ENCODE measurements around the gene CCL27. TPM values are rescaled to one million over a fixed set of nuclear protein-coding genes. Genes with fewer than 3 reads are reported as not detected.

CCL27 gene, protein sequence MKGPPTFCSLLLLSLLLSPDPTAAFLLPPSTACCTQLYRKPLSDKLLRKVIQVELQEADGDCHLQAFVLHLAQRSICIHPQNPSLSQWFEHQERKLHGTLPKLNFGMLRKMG
- not detected for total RNA-seq

DNA sequence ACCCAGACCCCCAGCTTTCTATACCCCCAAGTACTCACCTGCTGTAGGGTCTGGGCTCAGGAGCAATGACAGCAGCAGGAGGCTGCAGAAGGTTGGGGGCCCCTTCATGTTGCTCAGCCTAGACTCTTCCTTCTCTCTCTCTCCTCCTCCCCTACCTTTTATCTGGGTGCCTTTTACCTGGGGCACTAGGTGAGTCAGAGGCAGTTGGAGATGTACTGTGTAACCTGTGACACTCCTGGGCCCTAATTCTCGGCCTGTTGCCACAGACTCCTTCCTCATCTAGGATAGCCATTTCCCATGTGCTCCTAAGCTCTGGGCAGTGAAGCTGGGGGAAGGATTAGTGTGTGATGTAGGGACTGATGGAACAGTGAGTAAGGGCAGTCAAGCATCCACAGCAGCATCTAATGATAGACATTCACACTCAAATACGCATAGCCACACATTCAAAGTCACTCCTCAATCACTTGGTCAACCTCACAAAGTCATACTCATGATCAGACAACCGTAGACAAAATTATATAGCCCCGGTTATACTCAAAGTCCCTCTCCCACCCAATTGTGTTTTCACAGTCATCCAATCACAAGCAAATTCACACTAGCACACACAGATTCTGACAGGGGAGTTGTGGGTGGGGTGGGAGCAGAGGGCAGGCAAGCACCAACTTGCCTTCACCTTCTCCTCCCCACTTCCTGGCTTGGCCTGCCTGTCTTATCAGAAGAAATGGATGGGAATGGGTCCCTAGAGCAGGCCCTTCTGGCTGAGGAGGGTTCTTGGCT is at the start of gene CCL27:
Gene CCL27, minus strand, starts transcription at position 132 of the 777 bp plus-strand sequence. Its CDS starts 24 bp downstream, at position 108.

DNA sequence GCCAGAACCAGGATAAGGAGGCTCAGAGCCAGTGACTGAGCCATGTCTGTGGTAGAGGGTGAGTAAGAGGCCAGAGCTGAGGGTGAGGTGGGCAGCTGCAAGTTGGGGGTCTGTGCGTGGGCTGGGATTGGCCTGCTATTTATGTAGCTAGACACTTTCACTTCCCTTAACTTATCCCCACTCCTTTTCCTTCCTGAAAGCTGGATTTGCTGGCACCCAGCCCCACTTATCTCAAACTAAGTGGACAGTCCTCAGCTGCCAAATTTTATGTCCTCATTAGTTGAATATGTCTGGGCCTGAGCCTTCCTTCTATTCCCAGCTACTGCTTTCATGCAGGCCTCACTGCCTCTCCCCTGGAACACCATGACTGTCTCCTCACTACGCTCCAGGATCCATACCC is 47.6 kb upstream of the CCL27 start, which contains the start of gene CCL21:
Gene CCL21, minus strand, starts transcription at position 114 of the 400 bp plus-strand sequence. Its CDS starts 70 bp downstream, at position 44.

DNA sequence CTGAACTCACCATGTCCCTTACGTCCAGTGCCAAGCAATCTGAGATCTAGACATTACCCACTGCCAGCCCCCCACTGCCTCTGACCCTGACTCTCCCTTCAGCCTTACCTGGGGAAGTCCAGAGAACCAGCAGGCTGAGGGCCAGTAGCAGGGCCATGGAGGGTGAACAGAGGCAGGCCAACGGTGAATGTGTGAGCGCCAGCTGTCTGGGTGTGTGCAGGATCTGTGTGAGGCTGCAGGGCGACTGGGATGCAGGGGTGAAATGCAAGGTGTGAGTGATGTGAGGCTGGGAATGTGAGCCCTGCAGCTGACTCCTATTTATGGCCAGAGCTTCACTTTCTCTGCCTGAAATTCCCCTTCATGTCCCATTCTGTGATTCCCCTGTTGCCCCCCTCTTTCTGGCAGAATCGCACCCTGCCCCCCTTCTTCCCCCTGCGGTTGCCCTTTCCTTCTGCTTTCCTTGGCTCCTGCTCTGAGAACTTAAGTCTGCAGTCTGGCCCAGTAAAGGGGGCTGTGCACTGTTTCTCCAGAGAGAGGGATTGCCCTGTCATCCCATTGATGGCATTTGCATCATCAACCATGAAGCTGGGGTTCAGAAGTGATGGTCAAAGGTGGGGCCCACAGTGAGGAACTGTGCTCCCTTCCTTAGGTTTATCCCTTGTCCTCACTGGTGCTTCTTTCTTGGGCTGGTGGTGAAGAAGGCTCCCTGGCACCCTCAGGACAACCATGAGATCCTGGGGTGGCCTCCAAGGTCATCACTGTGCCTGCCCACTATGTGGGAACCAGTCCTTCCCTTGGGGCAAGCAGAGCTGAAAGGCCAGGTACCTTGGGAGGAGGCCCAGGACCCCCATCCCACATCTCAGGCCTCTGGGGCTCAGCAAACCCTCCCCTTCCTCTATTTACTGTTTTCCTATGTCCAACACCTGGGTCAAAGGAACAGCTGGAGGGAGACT is 28.8 kb upstream of the CCL27 start, which contains the start of gene CCL19:
Gene CCL19, minus strand, starts transcription at position 294 of the 953 bp plus-strand sequence. Its CDS starts 137 bp downstream, at position 157.

DNA sequence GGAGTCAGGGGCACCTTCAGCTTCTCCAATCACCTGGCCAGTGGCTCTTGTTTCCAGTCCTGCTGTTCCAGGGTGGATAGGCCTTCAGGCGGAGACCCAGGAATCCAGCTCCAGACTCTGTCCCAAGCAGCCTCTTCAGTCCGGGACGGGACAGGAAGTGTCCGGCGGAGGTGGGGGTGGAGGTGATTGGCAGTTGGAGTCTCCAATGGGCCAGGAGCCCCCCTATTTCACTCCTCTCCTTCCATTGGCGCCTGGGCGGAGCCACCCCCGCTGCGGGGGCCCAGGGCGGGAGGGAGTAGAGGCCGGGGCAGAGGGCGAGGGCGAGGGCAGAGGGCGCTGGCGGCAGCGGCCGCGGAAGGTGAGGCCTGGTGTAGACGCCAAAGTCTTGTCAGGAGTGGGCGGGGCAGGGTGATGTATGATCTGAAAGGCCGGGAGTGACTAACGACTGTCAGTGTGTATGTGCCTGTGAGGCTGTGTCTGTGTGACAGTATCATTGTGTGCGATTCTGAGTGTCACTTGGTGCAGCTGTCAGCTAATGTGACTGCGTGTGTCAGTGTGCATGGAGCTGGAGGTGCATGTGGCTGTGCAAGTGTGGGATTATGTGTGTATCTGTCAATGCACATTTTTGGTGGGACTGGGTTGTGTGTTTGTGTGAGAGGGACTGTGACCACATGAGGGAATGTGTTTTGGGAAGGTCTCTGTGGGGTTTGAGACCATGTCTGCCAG is 10.4 kb downstream of the CCL27 start, which contains the start of gene IL11RA:
Gene IL11RA, plus strand, starts transcription at position 310 of the 726 bp plus-strand sequence. CDS start 3,033 bp downstream, outside the sequence.

DNA sequence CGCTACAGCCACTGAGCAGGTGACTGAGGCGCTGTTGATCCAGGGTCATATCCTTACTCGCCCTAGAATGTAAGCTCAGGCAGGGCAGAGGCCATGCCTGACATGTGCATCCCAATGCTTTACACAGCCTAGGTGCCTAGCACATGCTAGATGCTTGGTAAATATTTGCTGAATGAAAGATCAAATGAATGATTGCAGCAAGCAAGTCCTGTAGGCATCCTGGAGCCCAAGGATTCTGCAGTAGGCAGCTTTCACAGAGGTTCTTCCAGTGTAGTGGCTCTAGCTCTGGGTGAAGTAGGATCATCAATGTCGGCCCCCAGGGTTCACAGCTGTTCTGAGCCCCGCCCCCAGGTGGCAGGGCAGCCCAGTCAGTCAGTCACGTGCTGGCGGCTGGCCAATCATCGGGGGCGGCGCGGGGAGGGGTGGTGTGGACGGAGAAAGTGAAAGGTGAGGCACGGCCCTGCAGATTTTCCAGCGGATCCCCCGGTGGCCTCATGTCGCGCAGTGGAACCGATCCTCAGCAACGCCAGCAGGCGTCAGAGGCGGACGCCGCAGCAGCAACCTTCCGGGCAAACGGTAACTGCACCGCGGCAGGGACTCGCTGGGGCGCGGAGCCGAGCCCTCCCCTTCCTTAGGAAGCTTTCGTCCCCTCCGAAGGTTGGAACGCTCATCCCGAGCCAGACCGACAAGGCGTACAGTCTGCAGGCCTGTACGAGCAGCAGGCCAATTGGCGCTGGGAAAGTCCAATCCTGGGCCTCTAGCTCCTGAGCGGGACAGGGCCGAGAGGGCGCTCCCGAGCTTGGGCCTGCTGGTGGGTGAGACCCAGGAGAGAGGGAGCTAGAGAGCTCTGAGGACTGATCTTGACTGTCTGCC is 16.0 kb downstream of the CCL27 start, which contains the start of gene GALT:
Gene GALT, plus strand, starts transcription at position 465 of the 873 bp plus-strand sequence. Its CDS starts 30 bp downstream, at position 495.

DNA sequence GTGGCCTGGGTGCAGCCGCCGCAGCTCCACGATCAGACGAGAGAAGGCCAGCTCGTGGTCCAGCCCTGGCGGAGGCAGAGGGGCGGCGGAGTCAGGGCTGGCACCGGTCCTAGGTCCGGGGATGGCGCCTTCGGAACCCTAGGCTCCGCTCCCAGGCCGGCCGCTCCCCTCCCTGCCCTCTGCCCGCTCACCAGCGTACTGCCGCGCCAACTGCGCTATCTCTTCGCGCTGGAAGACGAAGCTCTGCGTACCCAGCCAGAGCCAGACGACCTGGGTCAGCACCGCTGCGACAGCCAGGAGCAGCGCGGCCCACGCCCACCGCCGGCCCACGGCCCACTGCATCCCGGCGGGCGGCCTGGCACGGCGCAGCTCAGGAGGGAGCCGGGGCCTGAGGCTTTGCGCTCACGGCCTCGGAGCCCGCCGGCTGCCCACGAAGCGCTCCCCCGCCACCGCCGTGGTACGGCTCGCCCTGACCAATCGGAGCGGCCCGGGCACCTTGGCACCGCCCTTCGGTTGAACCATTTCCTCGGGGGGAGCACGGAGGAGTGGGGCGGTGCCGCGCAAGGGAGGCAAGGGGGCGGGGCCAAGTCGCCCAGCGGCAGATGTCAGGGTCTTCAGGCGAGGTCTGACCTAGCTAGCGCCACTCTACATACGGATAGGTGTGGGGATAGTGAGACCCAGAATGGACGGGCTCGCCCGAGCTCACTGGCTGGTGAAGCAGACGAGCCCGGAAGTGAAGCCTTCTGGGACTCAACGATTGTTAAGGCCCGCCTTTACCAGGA is 24.9 kb downstream of the CCL27 start, which contains the start of gene SIGMAR1:
Gene SIGMAR1, minus strand, starts transcription at position 432 of the 782 bp plus-strand sequence. Its CDS starts 90 bp downstream, at position 342.

DNA sequence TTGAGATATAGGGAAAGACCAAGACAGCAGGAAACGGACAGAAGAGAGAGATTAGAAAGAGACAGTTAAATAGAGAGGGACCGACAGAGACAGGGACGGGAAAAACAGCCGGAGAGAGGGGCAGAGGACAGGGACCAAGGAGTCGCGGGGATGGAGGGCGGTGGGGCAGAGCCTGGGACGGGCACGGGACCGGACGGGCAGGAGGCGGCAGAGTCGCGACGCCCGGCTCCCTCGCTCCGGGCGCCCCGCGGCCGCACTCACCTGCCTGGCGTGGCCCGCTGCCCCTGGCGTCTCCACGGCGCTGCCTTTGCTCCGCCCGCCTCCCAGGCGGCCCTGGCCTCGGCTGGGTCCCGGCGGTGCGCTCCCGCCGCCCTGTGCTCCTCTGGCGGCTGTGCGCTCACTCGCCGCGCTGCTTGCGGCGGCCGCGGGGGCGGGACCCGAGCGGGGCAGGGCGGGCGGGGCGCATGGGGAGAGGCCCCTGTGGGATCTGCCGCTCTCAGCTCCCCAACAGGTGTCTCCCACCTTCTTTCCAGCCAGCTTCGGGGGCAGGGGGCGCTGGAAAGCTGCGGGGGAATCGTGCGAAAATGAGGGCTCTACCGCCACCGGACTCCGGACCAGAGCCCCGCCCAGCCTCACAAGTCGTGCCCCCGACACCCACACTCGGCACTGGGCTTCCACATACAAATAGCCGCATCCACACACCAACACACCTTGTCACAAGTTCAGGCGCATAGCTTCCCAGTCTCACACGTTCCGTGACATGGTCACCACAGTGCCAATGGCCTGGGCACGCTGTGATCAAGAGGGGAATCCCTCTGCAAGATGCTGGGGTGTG is 33.6 kb downstream of the CCL27 start, which contains the start of gene ARID3C:
Gene ARID3C, minus strand, starts transcription at position 411 of the 835 bp plus-strand sequence. CDS start 1,052 bp downstream, outside the sequence.

DNA sequence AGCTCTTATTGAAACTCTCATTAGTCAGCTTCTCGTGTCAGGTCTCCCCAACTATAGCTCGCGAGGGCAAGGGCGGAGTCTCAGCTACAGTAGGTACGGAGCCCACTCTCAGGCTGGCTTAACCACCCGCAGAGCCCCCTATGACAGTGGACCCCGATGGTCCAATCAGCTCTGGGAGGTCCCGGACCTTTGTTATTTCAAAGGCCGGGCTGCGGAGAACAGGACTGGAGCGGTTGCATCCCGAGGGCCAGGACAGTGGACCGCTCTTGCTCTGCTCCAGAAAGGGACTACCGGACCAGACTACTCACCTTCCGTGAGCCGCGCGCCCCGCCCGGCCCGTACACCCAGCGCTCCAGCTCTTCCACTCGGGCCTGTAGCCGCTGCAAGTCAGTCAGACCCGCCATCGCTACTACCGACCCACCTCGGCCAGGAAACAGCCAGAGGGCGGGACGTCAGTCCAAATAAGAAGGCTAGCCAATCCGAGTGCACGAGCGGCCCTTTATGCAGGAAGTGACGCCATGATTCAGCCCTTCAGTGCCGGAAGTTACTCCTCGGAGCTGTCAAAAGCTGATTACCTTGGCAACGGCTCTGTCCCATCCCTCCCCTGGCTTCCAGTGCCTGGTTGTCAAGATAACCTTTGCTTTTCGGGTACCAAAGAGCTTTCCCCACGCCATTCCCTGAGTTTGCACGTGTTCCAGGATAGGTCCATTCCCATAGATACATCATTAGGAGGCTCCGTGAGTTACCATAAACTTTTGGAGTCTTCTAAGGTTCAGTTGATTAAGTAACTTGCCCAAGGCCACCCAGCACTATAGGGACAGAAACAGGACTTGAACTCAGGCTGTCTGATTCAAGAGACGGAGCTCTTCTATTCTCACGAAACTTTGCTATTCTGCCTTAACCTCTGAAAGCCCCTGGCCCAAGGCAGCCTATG is 42.1 kb downstream of the CCL27 start, which contains the start of gene DCTN3:
Gene DCTN3, minus strand, starts transcription at position 435 of the 934 bp plus-strand sequence. Its CDS starts 31 bp downstream, at position 404.

Small RNA genes within 50 kb of the gene (small RNA-seq; reads per million reads assigned to genes)
- gene CCL27 (ENCODE audit: low replicate concordance) = not detected

Other genes with a start within 250 kb of the CCL27 start
- 35.4 TPM for gene FAM219A, start 204.1 kb downstream of the CCL27 start, total RNA-seq
- 2.2 TPM for gene DNAI1, start 203.9 kb downstream of the CCL27 start, total RNA-seq
- 27.5 TPM for gene ENHO, start 139.7 kb downstream of the CCL27 start, total RNA-seq
- 23.8 TPM for gene CNTFR, start 72.9 kb downstream of the CCL27 start, total RNA-seq
- gene RPP25L, start 50.6 kb downstream of the CCL27 start, total RNA-seq = 4.4 TPM
- gene DCTN3, start 42.2 kb downstream of the CCL27 start, total RNA-seq = 121 TPM
- gene ARID3C, start 33.6 kb downstream of the CCL27 start, total RNA-seq = 0.63 TPM
- gene SIGMAR1, start 24.9 kb downstream of the CCL27 start, total RNA-seq = 26.6 TPM
- 70.7 TPM for gene GALT, start 16.0 kb downstream of the CCL27 start, total RNA-seq
- 11.6 TPM for gene IL11RA, start 10.5 kb downstream of the CCL27 start, total RNA-seq
- gene CCL19, start 28.6 kb upstream of the CCL27 start, total RNA-seq = not detected
- gene CCL21, start 47.5 kb upstream of the CCL27 start, total RNA-seq = not detected